ES-I3 (cell line): ENCODE results near the gene FMO5.
"Not testable (repeated sequence)": the region's sequence is repeated elsewhere in the genome, so short reads cannot be mapped to it uniquely, and the experiment has no call there.

Experiments
- H3K36me3 ChIP-seq: 2 replicates; pipeline ENCODE4 v1.6.1; 2013; ENCODE audit warnings: mild to moderate bottlenecking, low read length, control low read depth, moderate library complexity; ENCODE audit not compliant: insufficient read depth
- H3K4me1 ChIP-seq: 2 replicates; pipeline ENCODE4 v1.6.1; 2013; ENCODE audit warnings: mild to moderate bottlenecking, control low read depth, low read length; ENCODE audit not compliant: insufficient read depth
- H3K9ac ChIP-seq: 2 replicates; pipeline ENCODE4 v1.6.1; 2013; ENCODE audit warnings: low read depth, mild to moderate bottlenecking, low read length, moderate library complexity
- H3K9me3 ChIP-seq: 2 replicates; pipeline ENCODE4 v1.6.1; 2013; ENCODE audit warnings: mild to moderate bottlenecking, low read length, moderate library complexity; ENCODE audit not compliant: control insufficient read depth, insufficient read depth

FMO5 gene

GRCh38 chr1:147204080-147204479 lies 21.1 kb downstream of the FMO5 start:
- no peaks in the 10 kb centered on the region for H3K36me3 ChIP-seq
- H3K9ac ChIP-seq: no peak overlapping the region
- no peaks in the 10 kb centered on the region for H3K9me3 ChIP-seq
- no peaks in the 10 kb centered on the region for H3K4me1 ChIP-seq

GRCh38 chr1:147202576-147202975 lies 22.6 kb downstream of the FMO5 start:
- H3K9ac ChIP-seq: no peak overlapping the region
- H3K36me3 ChIP-seq: no peaks in the 10 kb centered on the region
- H3K9me3 ChIP-seq: no peaks in the 10 kb centered on the region
- no peaks in the 10 kb centered on the region for H3K4me1 ChIP-seq

- no peak overlapping the region for H3K9ac ChIP-seq
- H3K4me1 ChIP-seq: no peaks in the 10 kb centered on the region
- no peaks in the 10 kb centered on the region for H3K36me3 ChIP-seq
- no peaks in the 10 kb centered on the region for H3K9me3 ChIP-seq
These were observed 23.4 kb downstream of the FMO5 start for GRCh38 chr1:147201786-147202185.

- Histone ChIP-seq H3K4me1 (no peaks in the 10 kb centered on the region), H3K36me3 (no peaks in the 10 kb centered on the region), H3K9ac (no peak overlapping the region), H3K9me3 (no peaks in the 10 kb centered on the region)
These were observed 23.9 kb downstream of the FMO5 start for GRCh38 chr1:147201276-147201675.

GRCh38 chr1:147197324-147197723 lies 27.8 kb downstream of the FMO5 start:
- H3K4me1 ChIP-seq, H3K9ac ChIP-seq, H3K9me3 ChIP-seq, H3K36me3 ChIP-seq: not testable (repeated sequence)

- Histone ChIP-seq H3K36me3 (no peaks in the 10 kb centered on the region), H3K4me1 (no peaks in the 10 kb centered on the region), H3K9ac (no peak overlapping the region), H3K9me3 (no peaks in the 10 kb centered on the region)
These were observed 35.6 kb downstream of the FMO5 start for GRCh38 chr1:147189514-147189913.

GRCh38 chr1:147185432-147185831 lies 39.7 kb downstream of the FMO5 start:
- H3K36me3 ChIP-seq: no peaks in the 10 kb centered on the region
- H3K4me1 ChIP-seq: no peaks in the 10 kb centered on the region
- no peaks in the 10 kb centered on the region for H3K9me3 ChIP-seq
- no peak overlapping the region for H3K9ac ChIP-seq

GRCh38 chr1:147177611-147178380 lies 47.3 kb downstream of the FMO5 start:
- Histone ChIP-seq H3K36me3 (no peaks in the 10 kb centered on the region), H3K9ac (no peak overlapping the region), H3K9me3 (no peaks in the 10 kb centered on the region), H3K4me1 (peaks cover 7% of the 10 kb centered on the region; the same call in 1 of the 2 replicates)

GRCh38 chr1:147172168-147173016 lies 52.7 kb downstream of the FMO5 start, which contains the start of gene PRKAB2:
Gene PRKAB2, minus strand, starts transcription at chr1:147172470. Its CDS starts 326 bp downstream, at chr1:147172144.
- Histone ChIP-seq H3K4me1 (peaks cover 21% of the 10 kb centered on the region), H3K36me3 (no peaks in the 10 kb centered on the region), H3K9ac (peak within 1 kb of the TSS; percentile 90), H3K9me3 (no peaks in the 10 kb centered on the region)

GRCh38 chr1:147171399-147172167 lies 53.6 kb downstream of the FMO5 start:
- H3K9me3 ChIP-seq: no peaks in the 10 kb centered on the region
- H3K9ac ChIP-seq: peak overlapping the region; percentile 90
- H3K4me1 ChIP-seq: peaks cover 21% of the 10 kb centered on the region
- peaks cover 3% of the 10 kb centered on the region; the same call in 1 of the 2 replicates for H3K36me3 ChIP-seq

- Histone ChIP-seq H3K4me1 (peaks cover 21% of the 10 kb centered on the region), H3K9ac (peak overlapping the region; percentile 90)
These were observed 55.1 kb downstream of the FMO5 start for GRCh38 chr1:147169840-147170674.

GRCh38 chr1:147169171-147169570 lies 56.0 kb downstream of the FMO5 start:
- Histone ChIP-seq H3K9ac (no peak overlapping the region), H3K9me3 (no peaks in the 10 kb centered on the region), H3K36me3 (peaks cover 3% of the 10 kb centered on the region; the same call in 1 of the 2 replicates), H3K4me1 (peaks cover 19% of the 10 kb centered on the region)

More at GRCh38 chr1:147169840-147170674, 55.1 kb downstream of the FMO5 start:
- Histone ChIP-seq H3K36me3 (peaks cover 3% of the 10 kb centered on the region; the same call in 1 of the 2 replicates), H3K9me3 (no peaks in the 10 kb centered on the region)

- Histone ChIP-seq H3K9me3 (no peaks in the 10 kb centered on the region), H3K9ac (no peak overlapping the region; the same call in 1 of the 2 replicates), H3K4me1 (peaks cover 14% of the 10 kb centered on the region), H3K36me3 (peaks cover 3% of the 10 kb centered on the region; the same call in 1 of the 2 replicates)
These were observed 56.5 kb downstream of the FMO5 start for GRCh38 chr1:147168626-147169058.
